ENCODE data around the gene PLCB1.

The PLCB1 gene

GRCh38 chr20:8212286-8212685 is 80.2 kb downstream of the PLCB1 start:
- DNase-seq (ENCODE audit: low read depth), result no peak

- no peak for DNase-seq (ENCODE audit: low read depth)
Measured at GRCh38 chr20:8213270-8213669, 81.2 kb downstream of the PLCB1 start.

- no peak for DNase-seq (ENCODE audit: low read depth)
Measured at GRCh38 chr20:8213831-8214587, 81.9 kb downstream of the PLCB1 start.

- no peak for DNase-seq (ENCODE audit: low read depth)
Measured at GRCh38 chr20:8215361-8215781, 83.3 kb downstream of the PLCB1 start.

GRCh38 chr20:8216375-8217200 is 84.5 kb downstream of the PLCB1 start:
- DNase-seq (ENCODE audit: low read depth), result no peak

GRCh38 chr20:8218861-8219260 is 86.8 kb downstream of the PLCB1 start:
- no peak for DNase-seq (ENCODE audit: low read depth)

GRCh38 chr20:8219403-8219802 is 87.3 kb downstream of the PLCB1 start:
- DNase-seq (ENCODE audit: low read depth), result no peak

GRCh38 chr20:8220716-8221115 is 88.7 kb downstream of the PLCB1 start:
- DNase-seq (ENCODE audit: low read depth), result no peak

GRCh38 chr20:8221887-8222419 is 89.9 kb downstream of the PLCB1 start:
- DNase-seq (ENCODE audit: low read depth), result no peak

- peak; percentile 50 for DNase-seq (ENCODE audit: low read depth)
Measured at GRCh38 chr20:8223091-8223870, 91.2 kb downstream of the PLCB1 start.

- DNase-seq (ENCODE audit: low read depth), result no peak
Measured at GRCh38 chr20:8225658-8226057, 93.6 kb downstream of the PLCB1 start.

- no peak for DNase-seq (ENCODE audit: low read depth)
Measured at GRCh38 chr20:8226106-8226505, 94.0 kb downstream of the PLCB1 start.

- no peak for DNase-seq (ENCODE audit: low read depth)
Measured at GRCh38 chr20:8227293-8227692, 95.2 kb downstream of the PLCB1 start.

GRCh38 chr20:8228315-8228714 is 96.2 kb downstream of the PLCB1 start:
- no peak for DNase-seq (ENCODE audit: low read depth)

GRCh38 chr20:8229090-8229489 is 97.0 kb downstream of the PLCB1 start:
- DNase-seq (ENCODE audit: low read depth), result no peak

GRCh38 chr20:8231038-8231437 is 99.0 kb downstream of the PLCB1 start:
- no peak for DNase-seq (ENCODE audit: low read depth)

GRCh38 chr20:8232332-8232731 is 100.3 kb downstream of the PLCB1 start:
- DNase-seq (ENCODE audit: low read depth), result no peak

GRCh38 chr20:8234580-8234979 is 102.5 kb downstream of the PLCB1 start:
- no peak for DNase-seq (ENCODE audit: low read depth)

GRCh38 chr20:8242066-8242465 is 110.0 kb downstream of the PLCB1 start:
- no peak for DNase-seq (ENCODE audit: low read depth)

- no peak for DNase-seq (ENCODE audit: low read depth)
Measured at GRCh38 chr20:8242827-8243724, 111.0 kb downstream of the PLCB1 start.

- peak; percentile 52 for DNase-seq (ENCODE audit: low read depth)
Measured at GRCh38 chr20:8244637-8245036, 112.6 kb downstream of the PLCB1 start.

All from stromal cell of bone marrow (primary cell).